ENCODE measurements around the gene TSPAN9. TPM values are rescaled to one million over a fixed set of nuclear protein-coding genes. Genes with fewer than 3 reads are reported as not detected.
"Not testable (repeated sequence)": the region's sequence is repeated elsewhere in the genome, so short reads cannot be mapped to it uniquely, and the experiment has no call there.

TSPAN9 gene
- total RNA-seq, 1 donor from 2014 or later = 8.4 TPM

- no peak for DNase-seq
These were observed 33.0 kb upstream of the TSPAN9 start for GRCh38 chr12:3044141-3044630.

DNA sequence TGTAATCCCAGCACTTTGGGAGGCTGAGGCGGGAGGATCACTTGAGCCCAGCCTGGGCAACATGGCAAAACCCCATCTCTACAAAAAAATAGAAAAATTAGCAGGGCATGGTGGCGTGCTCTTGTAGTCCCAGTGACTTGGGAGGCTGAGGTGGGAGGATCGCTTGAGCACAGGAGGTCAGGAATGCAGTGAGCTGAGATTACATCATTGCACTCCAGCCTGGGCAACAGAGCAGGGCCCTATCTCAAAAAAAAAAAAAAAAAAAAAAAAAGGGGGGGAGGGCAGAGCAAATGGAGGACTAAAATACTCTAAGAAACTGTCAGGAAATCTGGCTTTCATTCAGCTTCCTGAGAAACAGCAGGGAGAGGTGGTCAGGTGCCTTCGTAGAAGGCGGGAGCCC is 31.7 kb upstream of the TSPAN9 start:
- no peak for DNase-seq

DNA sequence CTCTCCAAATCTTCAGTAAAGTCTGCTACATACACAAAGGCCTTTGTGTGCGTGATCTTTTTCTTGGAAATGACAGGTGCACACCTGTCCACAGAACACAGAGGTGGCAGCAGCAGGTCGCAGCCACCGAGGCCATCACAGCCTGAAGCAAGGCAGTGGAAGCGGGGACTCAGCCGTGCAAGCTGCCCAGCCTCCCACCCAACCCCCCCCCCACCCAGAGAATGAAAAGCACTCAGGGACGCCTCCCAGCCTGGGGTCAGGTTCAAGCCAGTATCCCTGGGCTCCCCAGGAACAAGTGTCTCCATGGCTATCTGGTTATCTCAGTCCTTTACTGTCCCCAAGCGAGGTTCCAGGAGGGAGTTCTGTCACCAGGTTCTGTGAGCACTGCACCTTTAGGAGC is 31.2 kb upstream of the TSPAN9 start:
- no peak for DNase-seq

DNA sequence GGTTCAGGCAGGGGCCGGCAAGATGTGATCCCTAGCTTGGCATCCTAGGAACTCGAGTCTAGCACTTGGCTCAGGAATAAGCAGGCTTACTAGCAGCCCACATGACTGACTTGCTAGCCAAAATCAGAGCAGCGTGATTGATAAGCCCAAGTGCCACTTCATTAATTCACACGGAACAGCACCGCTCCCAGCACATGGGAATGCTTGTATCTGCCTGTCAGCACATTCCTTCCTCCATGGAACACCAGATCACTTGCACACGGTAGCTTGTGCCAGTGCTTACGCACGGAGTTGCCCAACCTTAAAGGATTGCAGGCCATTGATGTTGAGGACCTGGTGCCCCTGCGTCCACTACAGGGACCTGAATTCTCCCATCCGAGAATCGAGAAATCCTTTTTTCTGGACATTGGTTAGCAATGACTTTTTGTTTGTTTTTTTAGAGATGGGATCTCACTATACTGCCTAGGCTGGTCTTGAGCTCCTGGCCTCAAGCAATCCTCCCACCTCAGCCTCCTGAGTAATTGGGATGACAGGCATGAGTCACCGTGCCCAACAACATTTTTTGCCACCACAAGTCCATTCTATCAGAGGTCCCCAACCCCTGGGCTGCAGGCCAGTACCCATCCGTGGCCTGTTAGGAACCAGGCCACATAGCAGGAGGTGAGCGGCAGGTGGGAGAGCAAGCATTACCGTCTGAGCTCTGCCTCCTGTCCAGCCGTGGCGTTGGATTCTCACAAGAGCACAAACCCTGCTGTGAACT is 30.6 kb upstream of the TSPAN9 start:
- DNase-seq = no peak

DNA sequence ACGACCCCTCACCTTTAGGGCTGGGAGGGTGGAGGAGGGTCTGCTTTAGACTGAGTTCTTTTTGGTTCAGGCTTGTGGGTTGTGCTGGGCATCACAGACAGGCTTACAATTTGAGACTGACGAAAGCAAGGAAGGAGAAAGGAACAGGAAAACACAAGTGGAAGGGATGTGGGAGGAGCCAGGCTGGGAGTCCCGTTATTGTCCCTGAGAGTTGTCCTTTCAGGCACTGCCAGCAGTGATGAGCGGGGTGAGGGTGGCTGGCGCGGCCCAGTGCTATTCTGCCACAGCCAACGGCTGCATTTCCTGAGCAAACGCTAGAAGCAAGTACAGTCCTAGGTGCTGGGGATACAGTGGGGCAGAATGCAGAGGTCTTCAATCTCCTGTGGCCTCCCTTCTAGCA is 29.2 kb upstream of the TSPAN9 start:
- DNase-seq = no peak

GRCh38 chr12:3048540-3048939 is 28.6 kb upstream of the TSPAN9 start:
- DNase-seq = no peak

GRCh38 chr12:3049176-3049575 is 28.0 kb upstream of the TSPAN9 start:
- no peak for DNase-seq

DNA sequence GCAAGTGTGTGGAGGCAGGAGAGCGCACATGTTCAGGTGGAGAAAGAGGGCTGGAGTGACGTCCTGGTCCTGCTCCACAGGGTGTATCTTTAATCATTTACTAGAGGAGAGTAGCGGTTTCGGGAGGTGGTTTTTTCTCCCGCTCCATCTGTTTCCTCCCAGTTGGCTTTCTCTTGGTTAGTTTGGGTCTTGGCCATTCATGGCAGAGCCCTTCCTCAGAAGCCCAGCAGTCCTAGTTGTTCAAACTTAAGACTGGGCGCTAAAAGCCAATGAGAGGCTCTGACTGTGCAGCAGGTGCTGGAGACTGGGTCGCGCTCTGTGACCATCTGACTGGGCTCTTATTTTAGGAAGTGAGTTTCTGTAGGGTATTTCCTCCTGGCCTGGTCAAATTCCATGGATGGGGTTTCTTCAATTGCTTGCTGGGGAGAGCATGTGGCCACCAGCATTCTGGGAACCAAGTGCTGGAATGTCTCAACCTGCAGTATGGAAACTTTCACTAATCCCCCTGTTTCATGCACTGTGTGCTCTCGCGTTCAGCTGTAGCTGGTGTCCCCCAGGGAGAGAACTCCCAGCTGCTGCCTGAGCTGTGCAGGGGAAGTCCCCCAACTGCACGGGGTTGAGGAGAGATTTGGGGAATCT is 27.4 kb upstream of the TSPAN9 start:
- no peak for DNase-seq

DNA sequence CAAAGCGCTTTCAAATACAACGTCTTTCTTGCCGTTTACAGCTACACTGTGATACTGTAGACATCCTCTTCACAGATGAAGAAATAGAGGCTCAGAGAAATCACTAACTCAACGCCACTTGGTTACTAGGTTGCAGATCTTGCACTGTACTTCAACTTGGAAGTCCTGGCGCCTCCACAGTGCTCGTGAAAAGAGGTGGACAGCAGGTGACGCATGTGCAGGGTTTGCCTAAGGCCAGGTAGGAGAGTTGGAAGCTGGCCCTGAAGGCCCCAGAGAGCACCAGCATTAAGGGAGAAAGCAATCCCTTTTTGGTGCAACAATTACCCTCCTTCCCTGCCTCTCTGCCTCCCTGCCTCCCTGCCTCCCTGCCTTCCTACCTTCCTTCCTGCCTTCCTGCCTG is 22.8 kb upstream of the TSPAN9 start:
- no peak for DNase-seq

GRCh38 chr12:3055026-3055703 is 22.0 kb upstream of the TSPAN9 start:
- no peak for DNase-seq

DNA sequence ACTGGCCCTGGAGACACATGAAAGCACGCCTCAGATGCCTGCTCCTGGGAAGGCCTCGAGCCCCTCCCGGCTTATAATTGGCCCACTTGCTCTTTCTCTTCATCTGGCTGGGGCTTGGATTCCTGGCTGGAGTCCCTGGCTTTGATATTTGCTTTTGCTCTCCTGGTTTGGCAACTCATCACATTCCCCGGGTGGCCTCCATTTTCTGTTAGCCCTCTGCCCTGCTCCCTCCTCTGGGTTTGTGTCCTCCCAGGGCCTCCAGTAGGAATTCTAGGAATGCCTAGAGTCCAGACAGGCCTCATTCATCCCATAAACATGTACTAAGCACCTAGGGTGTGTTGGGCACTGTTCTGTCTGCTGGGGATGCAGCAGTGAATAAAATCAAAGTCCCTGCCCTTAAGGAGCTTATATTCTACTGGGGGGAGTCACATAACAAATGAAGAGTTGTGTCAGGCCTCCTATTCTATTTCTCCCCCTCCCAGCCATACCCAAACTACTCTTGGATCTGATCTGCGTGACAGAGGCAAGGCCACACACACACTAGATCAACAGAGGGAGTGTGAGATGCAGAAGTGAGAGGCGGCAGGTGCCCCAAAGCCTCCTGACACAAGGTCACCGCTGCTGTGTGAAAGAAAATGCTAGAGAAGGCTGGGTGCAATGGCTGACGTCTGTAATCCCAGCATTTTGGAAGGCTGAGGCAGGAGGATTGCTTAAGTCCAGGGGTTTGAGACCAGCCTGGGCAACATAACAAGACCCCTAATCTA is 21.3 kb upstream of the TSPAN9 start:
- no peak for DNase-seq

DNA sequence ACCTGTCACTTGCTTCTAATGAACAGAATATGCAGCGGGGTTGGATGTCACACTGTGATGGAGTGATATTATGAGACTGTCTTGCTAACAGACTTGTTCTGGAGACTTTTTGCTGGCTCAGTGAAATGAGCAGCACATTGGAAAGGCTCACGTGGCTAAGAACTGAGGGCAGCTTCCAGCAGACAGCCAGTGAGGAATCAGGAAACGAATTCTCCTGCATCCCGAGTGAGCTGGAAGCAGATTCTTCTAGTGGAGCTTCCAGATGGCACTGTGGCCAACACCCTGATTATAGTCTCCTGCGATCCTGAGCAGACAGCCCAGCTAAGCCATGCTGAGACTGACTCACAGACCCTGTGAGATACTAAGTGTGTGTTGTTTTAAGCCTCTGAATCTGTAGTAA is 16.1 kb upstream of the TSPAN9 start:
- DNase-seq = peak; percentile 16

DNA sequence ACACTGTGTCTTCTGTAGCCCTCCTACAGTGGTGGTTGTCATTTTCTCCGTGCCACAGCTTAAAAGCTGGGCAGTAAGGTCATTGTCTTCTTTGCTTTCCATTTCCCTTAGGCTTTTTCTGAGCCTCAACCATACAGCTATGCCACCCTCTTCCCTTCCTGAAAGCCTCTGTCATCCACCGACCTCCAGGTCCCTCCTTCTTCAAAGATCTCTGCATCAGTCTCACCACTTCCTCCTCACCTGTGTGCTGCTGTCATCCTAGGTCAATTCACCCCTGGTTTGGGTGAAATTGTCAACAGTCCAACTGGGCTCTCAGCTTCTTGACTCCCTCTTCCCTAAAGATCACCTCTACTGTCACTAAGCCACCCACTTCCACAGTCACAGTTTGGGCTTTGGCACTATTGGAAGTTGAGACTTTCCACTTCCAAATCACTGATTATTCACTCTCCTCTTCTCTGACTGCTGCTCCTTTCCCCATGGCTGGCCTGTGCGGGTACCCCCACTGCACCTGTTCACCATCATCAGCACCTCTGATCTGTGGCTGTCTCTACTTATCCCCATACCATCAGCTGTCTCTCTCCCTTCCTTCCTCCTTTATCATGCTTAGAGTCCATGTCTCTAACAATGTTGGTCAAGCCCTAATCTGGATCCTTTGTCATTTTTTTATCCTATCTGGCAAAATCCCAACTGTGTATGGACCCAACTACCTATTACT is 15.5 kb upstream of the TSPAN9 start:
- no peak for DNase-seq

DNA sequence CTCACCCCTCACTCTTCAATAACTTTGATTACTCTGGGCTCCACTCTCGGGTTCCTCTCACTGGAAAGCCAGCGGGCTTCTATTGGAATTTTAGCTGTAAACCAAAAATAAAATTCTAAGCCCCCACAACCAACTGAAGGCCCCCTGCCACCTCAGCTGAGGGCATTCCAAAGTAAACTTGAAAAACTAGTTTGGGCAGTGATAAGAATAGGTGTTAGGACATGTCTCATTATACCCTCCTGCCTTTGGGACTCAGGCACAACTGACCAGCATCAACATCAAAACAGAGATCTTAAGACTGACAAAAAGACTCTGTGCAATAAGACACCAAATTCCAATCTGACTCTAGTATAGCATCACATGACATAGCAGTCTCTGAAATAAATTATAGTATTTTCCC is 11.9 kb upstream of the TSPAN9 start:
- no peak for DNase-seq

- not testable (repeated sequence) for DNase-seq
These were observed 11.3 kb upstream of the TSPAN9 start for GRCh38 chr12:3065846-3066245.

- no peak for DNase-seq
These were observed 7.5 kb upstream of the TSPAN9 start for GRCh38 chr12:3069714-3070113.

GRCh38 chr12:3071107-3071506 is 6.1 kb upstream of the TSPAN9 start:
- DNase-seq = no peak

GRCh38 chr12:3071710-3072109 is 5.5 kb upstream of the TSPAN9 start:
- no peak for DNase-seq

DNA sequence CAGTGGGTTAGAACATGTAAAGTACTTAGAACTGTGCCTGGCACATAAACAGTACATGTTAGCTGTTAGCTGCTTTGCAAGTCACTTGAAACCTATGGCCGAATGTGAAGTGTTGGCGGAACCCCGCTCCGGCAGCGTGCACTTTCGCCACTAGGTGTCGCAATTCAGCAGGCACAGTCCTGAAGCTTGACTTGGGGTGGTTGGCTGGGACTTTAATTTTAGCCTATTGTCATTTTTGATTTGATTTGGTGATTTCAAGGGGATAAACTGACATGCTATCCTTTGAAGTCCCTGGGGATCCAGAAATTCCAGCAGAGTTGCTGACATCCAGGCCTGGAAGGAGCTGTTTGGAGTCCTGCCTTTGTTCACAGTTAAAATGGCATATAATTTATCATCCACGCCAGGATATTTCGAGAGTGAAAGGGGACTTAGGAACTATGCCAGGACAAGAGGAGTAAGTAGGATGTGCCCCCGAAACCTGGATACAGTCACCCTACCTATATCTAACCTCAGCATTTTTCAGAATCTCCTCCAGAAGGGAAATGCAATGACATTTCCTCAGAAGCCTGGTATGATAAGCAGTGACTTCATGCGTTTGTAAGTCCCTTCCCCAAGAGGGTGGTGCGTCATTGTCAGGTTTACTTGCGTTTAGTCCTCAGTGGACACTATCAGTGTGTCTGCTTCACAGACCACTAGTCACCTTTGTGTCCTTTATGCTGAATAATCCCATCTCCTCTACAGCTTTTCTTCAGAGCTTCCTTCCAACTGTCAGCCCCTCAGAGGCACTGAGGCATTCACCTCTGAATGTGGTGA is 3.5 kb upstream of the TSPAN9 start:
- DNase-seq = peak; percentile 57

DNA sequence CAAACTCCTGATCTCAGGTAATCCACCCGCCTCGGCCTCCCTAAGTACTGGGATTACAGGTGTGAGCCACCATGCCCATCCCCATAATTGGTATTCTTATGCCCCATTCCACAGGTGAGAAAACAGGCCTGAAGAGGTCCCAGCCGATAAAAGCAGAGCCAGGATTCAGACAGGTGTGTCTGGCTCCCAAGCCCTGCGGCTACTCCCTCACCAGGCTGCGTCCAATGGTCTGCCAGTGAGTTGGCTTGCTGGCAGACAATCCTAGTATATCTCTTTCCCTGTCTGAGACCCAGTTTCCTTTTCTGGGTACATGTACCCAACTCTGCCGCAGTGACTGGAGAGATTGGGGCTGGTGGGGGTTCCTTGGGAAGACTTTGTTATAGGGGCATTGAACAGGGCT is 1.9 kb upstream of the TSPAN9 start:
- no peak for DNase-seq

DNA sequence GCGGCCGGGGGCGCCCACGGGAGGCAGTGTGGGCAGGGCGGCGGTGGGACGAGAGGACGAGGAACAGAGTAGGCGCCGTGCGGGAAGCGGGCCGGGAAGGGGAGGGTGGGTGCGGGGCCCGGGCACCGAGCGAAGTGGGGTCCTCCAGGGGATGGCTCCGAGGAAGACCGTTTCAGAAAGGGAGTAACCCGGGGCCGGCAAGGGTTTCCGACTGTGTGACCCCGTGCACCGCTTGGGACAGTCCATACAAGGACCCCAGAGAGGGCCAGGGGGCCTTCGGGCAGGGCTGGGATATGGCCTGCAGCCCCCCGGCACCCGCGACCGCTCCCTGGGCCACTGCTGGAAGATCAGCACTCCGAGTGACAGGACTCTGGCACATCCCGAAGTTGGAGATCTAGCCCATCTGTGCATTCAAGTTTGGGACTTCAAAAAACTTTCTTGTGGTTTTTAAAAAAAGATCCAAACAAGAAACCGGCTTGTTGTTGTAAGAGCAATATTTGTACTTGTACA is 448 bp downstream of the TSPAN9 start:
- DNase-seq = no peak
